ENCODE results near the gene GSTT2B. TPM values are rescaled to one million over a fixed set of nuclear protein-coding genes. Genes with fewer than 3 reads are reported as not detected.
"Not testable (repeated sequence)": the region's sequence is repeated elsewhere in the genome, so short reads cannot be mapped to it uniquely, and the experiment has no call there.

GSTT2B gene
- total and polyA plus RNA-seq, 2 donors (not counting 1 experiment from before 2014, with no cell fraction given), result not detected

DNA sequence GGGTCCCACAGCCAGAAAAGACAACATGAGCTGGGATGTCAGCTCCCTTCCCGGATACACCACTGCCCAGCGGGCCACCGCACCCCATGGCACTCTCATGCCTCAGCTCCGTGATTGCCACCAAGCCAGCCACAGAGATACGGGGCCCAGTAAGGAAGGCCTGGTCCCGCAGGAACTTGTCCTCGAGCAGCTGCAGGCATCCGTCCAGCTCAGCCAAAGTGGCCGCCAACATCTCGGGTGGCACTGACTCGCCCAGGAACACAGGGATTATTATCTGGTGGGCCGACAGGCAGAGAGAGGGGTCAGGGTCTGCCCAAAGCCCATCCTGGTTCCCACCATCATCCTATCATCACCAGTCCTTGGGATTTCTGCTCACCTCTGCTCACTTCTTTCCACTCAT lies 16.3 kb upstream of the GSTT2B start:
- H3K4me2 ChIP-seq (replicated peaks; ENCODE audit: low read depth, low read length, poor library complexity, severe bottlenecking); H3K36me3 ChIP-seq (replicated peaks in 1 of 2; ENCODE audit: control extremely low read depth in 1 of 2, control insufficient read depth in 1 of 2, extremely low read depth in 1 of 2, insufficient read depth in 2 of 2, low read length in 1 of 2); H3K4me3 Mint-ChIP-seq; H3K9me3 Mint-ChIP-seq (ENCODE audit: insufficient read depth); H3K9ac ChIP-seq (ENCODE audit: low read length); H3K27ac Mint-ChIP-seq; H3K4me1 ChIP-seq (ENCODE audit: control insufficient read depth in 2 of 2, insufficient read depth in 2 of 2, low read length in 2 of 2); H3K4me3 ChIP-seq (ENCODE audit: control extremely low read depth in 1 of 5, extremely low read depth in 1 of 5, insufficient read depth in 1 of 5, low read depth in 2 of 5, low read length in 4 of 5); H4K20me1 ChIP-seq (ENCODE audit: control insufficient read depth, insufficient read depth, low read length, poor library complexity, severe bottlenecking); POLR2A ChIA-PET; H3K27me3 Mint-ChIP-seq; H3K79me2 ChIP-seq (ENCODE audit: control insufficient read depth, insufficient read depth, low read length); H3K27me3 ChIP-seq (replicated peaks in 1 of 4; ENCODE audit: control extremely low read depth in 1 of 4, control insufficient read depth in 3 of 4, insufficient read depth in 4 of 4, low read length in 3 of 4); H2AFZ ChIP-seq (ENCODE audit: insufficient read depth, low read depth, low read length, poor library complexity, severe bottlenecking); CTCF ChIA-PET; H3K4me1 Mint-ChIP-seq; H3K27ac ChIP-seq (ENCODE audit: low read length in 2 of 2); H3K9me3 ChIP-seq (ENCODE audit: control extremely low read depth in 1 of 3, control insufficient read depth in 2 of 3, insufficient read depth in 1 of 3, low read length in 2 of 3); DNase-seq; ATAC-seq (ENCODE audit: low read depth); intact Hi-C loops (cut with micrococcal nuclease): not testable (repeated sequence)
- WGBS (ENCODE audit: insufficient coverage), result no CpG with 5 or more reads among the region's 12 CpGs

DNA sequence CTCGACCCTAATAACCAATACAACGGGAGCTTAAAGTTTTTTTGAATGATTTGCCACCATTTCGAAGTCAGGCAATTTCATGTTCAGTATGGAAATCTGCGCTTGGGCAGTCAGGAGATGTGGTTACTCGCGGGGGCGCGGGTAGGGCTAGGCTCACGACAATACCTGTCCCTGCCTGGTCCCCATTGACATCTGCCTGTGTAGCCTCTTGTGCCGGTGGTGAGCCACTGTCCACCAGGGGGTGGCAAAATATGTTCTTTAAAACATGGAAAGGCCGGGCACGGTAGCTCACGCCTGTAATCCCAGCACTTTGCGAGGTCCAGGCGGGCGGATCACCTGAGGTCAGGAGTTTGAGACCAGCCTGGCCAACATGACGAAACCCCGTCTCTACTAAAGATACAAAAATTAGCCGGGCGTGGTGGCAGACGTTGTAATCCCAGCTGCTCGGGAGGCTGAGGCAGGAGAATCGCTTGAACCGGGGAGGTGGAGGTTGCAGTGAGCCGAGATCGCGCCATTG lies 13.9 kb upstream of the GSTT2B start:
- Histone ChIP-seq H4K20me1 (ENCODE audit: control insufficient read depth, insufficient read depth, low read length, poor library complexity, severe bottlenecking) (peaks cover 14% of the 10 kb centered on the region), H3K36me3 (replicated peaks in 1 of 2; ENCODE audit: control extremely low read depth in 1 of 2, control insufficient read depth in 1 of 2, extremely low read depth in 1 of 2, insufficient read depth in 2 of 2, low read length in 1 of 2) (peaks cover 2 to 20% of the 10 kb centered on the region in 2 experiments), H3K79me2 (ENCODE audit: control insufficient read depth, insufficient read depth, low read length) (peaks cover 20% of the 10 kb centered on the region)
- DNase-seq; intact Hi-C loops (cut with micrococcal nuclease); H3K27me3 Mint-ChIP-seq; H3K27ac ChIP-seq (ENCODE audit: low read length in 2 of 2); POLR2A ChIA-PET; CTCF ChIA-PET; H3K4me1 ChIP-seq (ENCODE audit: control insufficient read depth in 2 of 2, insufficient read depth in 2 of 2, low read length in 2 of 2); H3K27ac Mint-ChIP-seq; H3K4me2 ChIP-seq (replicated peaks; ENCODE audit: low read depth, low read length, poor library complexity, severe bottlenecking); H3K4me3 ChIP-seq (ENCODE audit: control extremely low read depth in 1 of 5, extremely low read depth in 1 of 5, insufficient read depth in 1 of 5, low read depth in 2 of 5, low read length in 4 of 5); H3K9me3 ChIP-seq (ENCODE audit: control extremely low read depth in 1 of 3, control insufficient read depth in 2 of 3, insufficient read depth in 1 of 3, low read length in 2 of 3); H3K4me3 Mint-ChIP-seq; H2AFZ ChIP-seq (ENCODE audit: insufficient read depth, low read depth, low read length, poor library complexity, severe bottlenecking); H3K9ac ChIP-seq (ENCODE audit: low read length); H3K9me3 Mint-ChIP-seq (ENCODE audit: insufficient read depth); H3K27me3 ChIP-seq (replicated peaks in 1 of 4; ENCODE audit: control extremely low read depth in 1 of 4, control insufficient read depth in 3 of 4, insufficient read depth in 4 of 4, low read length in 3 of 4): not testable (repeated sequence)
- H3K4me1 Mint-ChIP-seq, result peaks cover 14% of the 10 kb centered on the region
- WGBS (ENCODE audit: insufficient coverage), result no CpG with 5 or more reads among the region's 27 CpGs
- ATAC-seq (ENCODE audit: low read depth), result peak; percentile 54

GRCh38 chr22:23974345-23974744 lies 13.3 kb upstream of the GSTT2B start, which contains the start of gene DDT:
Gene DDT, minus strand, starts transcription at chr22:23974441. Its CDS starts 27 bp downstream, at chr22:23974414.
- WGBS (ENCODE audit: insufficient coverage), result no CpG with 5 or more reads among the region's 29 CpGs
- H3K9ac ChIP-seq (ENCODE audit: low read length); intact Hi-C loops (cut with micrococcal nuclease); H3K4me3 Mint-ChIP-seq; H3K9me3 Mint-ChIP-seq (ENCODE audit: insufficient read depth); H3K4me3 ChIP-seq (ENCODE audit: control extremely low read depth in 1 of 5, extremely low read depth in 1 of 5, insufficient read depth in 1 of 5, low read depth in 2 of 5, low read length in 4 of 5); H3K27me3 ChIP-seq (replicated peaks in 1 of 4; ENCODE audit: control extremely low read depth in 1 of 4, control insufficient read depth in 3 of 4, insufficient read depth in 4 of 4, low read length in 3 of 4); H3K27ac ChIP-seq (ENCODE audit: low read length in 2 of 2); H3K4me1 ChIP-seq (ENCODE audit: control insufficient read depth in 2 of 2, insufficient read depth in 2 of 2, low read length in 2 of 2); H3K27ac Mint-ChIP-seq; H3K9me3 ChIP-seq (ENCODE audit: control extremely low read depth in 1 of 3, control insufficient read depth in 2 of 3, insufficient read depth in 1 of 3, low read length in 2 of 3); H3K27me3 Mint-ChIP-seq; DNase-seq; CTCF ChIA-PET; POLR2A ChIA-PET; H3K4me2 ChIP-seq (replicated peaks; ENCODE audit: low read depth, low read length, poor library complexity, severe bottlenecking); H2AFZ ChIP-seq (ENCODE audit: insufficient read depth, low read depth, low read length, poor library complexity, severe bottlenecking): not testable (repeated sequence)
- H3K4me1 Mint-ChIP-seq, result peaks cover 16% of the 10 kb centered on the region
- Histone ChIP-seq H3K79me2 (ENCODE audit: control insufficient read depth, insufficient read depth, low read length) (peaks cover 26% of the 10 kb centered on the region), H3K36me3 (replicated peaks in 1 of 2; ENCODE audit: control extremely low read depth in 1 of 2, control insufficient read depth in 1 of 2, extremely low read depth in 1 of 2, insufficient read depth in 2 of 2, low read length in 1 of 2) (peaks cover 2 to 20% of the 10 kb centered on the region in 2 experiments), H4K20me1 (ENCODE audit: control insufficient read depth, insufficient read depth, low read length, poor library complexity, severe bottlenecking) (peaks cover 14% of the 10 kb centered on the region)
- peak; percentile 91 for ATAC-seq (ENCODE audit: low read depth)

DNA sequence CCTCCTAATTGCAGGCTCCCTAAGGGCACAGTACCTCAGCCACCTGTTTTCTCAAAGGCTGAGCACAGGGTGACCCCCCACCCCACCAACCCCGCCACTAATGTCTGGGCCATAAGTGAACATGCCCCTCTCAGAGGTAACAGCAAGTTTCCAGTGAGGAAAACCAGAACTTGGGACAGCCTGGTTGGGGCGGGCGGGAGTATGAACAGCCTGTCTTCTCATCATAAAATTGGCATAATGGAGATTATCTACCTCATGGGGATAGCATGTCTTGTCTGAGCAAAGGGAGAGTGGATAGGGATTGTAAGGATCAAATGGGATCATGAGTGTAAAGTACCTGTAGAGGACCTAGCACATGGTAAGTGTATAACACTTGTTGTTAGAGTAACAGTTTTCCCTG lies 10.9 kb upstream of the GSTT2B start:
- ATAC-seq (ENCODE audit: low read depth); H2AFZ ChIP-seq (ENCODE audit: insufficient read depth, low read depth, low read length, poor library complexity, severe bottlenecking); H3K9me3 Mint-ChIP-seq (ENCODE audit: insufficient read depth); DNase-seq; H3K9ac ChIP-seq (ENCODE audit: low read length); POLR2A ChIA-PET; H3K4me3 ChIP-seq (ENCODE audit: control extremely low read depth in 1 of 5, extremely low read depth in 1 of 5, insufficient read depth in 1 of 5, low read depth in 2 of 5, low read length in 4 of 5); H3K27ac Mint-ChIP-seq; H3K4me3 Mint-ChIP-seq; H3K4me2 ChIP-seq (replicated peaks; ENCODE audit: low read depth, low read length, poor library complexity, severe bottlenecking); H3K27me3 Mint-ChIP-seq; H3K9me3 ChIP-seq (ENCODE audit: control extremely low read depth in 1 of 3, control insufficient read depth in 2 of 3, insufficient read depth in 1 of 3, low read length in 2 of 3); intact Hi-C loops (cut with micrococcal nuclease); H3K4me1 ChIP-seq (ENCODE audit: control insufficient read depth in 2 of 2, insufficient read depth in 2 of 2, low read length in 2 of 2); H3K27ac ChIP-seq (ENCODE audit: low read length in 2 of 2); CTCF ChIA-PET; H3K27me3 ChIP-seq (replicated peaks in 1 of 4; ENCODE audit: control extremely low read depth in 1 of 4, control insufficient read depth in 3 of 4, insufficient read depth in 4 of 4, low read length in 3 of 4): not testable (repeated sequence)
- peaks cover 2 to 20% of the 10 kb centered on the region in 2 experiments for H3K36me3 ChIP-seq (replicated peaks in 1 of 2; ENCODE audit: control extremely low read depth in 1 of 2, control insufficient read depth in 1 of 2, extremely low read depth in 1 of 2, insufficient read depth in 2 of 2, low read length in 1 of 2)
- H3K4me1 Mint-ChIP-seq, result peaks cover 19% of the 10 kb centered on the region
- H3K79me2 ChIP-seq (ENCODE audit: control insufficient read depth, insufficient read depth, low read length), result peaks cover 29% of the 10 kb centered on the region
- H4K20me1 ChIP-seq (ENCODE audit: control insufficient read depth, insufficient read depth, low read length, poor library complexity, severe bottlenecking), result peaks cover 14% of the 10 kb centered on the region
- WGBS (ENCODE audit: insufficient coverage), result 100% methylated on average over 1 of the region's 3 CpGs

Data from B cell (primary cell).